Hematopoietic multipotent progenitor cell treated with erythropoietin and hydrocortisone succinate and interleukin-3 and kit ligand, for 15 days (in vitro differentiated cells): ENCODE measurements around the gene SND1.

Experiments used
- DNase-seq: peaks from one replicate; pipeline ENCODE4 v3.0.0-alpha.2; 2015; ENCODE audit warnings: low spot score

The SND1 gene

DNA sequence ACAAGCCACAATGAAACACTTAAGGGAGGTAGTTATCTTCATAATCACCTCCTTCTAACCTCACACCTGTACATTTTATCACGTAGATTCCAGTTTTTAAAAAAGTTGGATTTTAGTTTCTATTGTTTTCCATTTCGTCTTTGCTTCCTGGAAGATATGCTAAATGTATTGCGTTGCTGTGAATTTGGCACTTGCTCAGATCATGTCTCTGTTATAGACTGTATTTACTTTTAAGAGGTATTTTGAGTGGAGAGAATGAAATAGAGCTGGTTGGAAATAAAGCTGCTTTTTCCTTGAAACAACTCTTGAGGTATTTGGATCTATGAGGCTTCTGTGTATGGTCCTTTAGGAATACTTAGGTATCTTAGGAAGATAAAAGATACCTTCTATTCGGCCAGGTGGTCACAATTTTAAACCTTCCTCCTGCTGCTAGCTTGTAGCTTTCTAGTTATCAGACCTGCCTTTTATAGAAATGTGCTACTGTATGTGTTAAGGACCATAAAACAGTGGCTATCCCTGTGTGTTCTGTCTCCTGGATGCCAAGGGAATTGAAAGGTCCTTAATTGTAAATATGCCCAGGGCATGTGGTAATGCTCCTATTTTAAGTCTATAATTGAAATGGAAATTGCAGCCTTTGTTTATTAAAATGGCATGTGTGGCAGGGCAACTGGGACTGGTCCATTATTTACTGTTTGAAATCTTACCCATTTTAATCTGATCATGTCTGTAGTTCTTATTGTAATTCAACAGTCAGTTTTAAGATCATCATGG, 147.7 kb downstream of the SND1 start:
- no peak for DNase-seq

DNA sequence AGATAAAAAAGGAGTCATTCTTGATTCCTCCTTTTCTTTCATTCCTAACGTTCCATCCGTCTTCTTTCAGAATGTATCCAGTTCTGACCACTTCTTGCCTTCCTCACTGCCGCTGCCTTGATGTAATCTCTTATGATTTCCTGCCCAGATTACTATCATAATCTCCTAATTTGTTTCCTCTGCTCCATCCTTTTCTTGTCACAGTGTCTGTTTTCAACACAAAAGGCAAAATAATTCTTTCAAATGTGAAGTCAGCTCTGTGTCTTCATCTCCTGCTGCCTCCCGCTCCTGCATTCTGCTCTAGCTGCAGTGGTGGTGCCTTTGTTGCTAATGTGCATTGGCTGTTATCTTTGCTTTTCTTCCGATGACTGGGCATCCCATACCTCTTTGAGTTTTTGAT, 150.9 kb downstream of the SND1 start:
- no peak for DNase-seq

- DNase-seq, result peak; percentile 21
These were observed 151.6 kb downstream of the SND1 start for GRCh38 chr7:127803626-127804025.

DNA sequence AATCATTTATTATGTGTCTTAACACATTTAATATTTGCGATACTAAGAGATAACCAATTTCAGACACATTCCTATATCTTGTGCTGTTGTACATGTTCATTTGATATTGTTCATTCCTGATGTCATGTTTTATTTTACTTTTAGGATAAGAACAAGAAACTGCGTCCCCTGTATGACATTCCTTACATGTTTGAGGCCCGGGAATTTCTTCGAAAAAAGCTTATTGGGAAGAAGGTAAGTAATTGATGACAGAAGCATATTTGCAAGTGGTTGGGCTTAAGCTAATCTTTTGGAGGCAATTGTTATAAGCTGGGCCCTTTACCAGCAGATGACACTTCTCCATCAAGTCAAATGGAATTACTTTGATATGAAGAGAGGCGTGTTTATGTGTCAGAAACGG, 155.3 kb downstream of the SND1 start:
- DNase-seq, result no peak

DNA sequence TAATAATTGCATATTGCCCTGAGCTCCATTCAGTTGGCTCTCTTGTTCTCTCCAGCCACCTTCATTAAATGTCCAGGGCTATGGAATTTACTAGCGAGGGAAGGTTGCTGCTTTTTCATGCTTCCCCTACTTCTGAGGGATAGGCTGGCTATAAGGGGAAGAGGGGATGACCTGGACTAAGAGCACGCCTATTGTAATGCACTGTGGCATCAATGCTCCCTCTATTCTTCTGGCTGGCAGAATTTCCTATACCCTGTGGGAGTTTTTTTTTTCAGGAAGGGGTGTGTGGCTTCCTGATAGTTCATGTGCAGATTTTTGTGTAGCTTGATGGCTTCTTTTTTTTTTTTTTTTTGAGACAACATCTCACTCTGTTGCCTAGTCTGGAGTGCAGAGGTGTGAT, 155.8 kb downstream of the SND1 start:
- DNase-seq, result no peak

GRCh38 chr7:127809261-127809702, 157.3 kb downstream of the SND1 start:
- peak; percentile 81 for DNase-seq

DNA sequence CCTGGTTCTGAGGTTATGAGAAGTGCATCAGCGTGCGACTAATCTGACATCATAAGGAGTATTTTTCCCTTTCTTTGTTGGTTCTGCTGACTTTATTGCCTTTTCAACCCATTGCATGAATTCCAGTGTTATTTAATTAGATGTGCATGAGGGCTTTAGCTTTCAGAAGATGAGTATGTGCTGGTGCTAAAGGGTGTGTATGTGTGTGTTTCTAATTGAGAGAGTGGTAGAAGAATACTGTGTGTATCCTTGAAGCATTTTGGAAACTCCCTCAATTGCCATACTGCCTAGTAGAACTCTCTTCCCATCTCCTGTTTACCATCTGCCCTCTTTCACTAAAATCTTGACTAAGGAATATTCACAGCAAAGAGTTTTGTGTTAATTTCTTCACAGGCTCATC, 158.1 kb downstream of the SND1 start:
- no peak for DNase-seq

DNA sequence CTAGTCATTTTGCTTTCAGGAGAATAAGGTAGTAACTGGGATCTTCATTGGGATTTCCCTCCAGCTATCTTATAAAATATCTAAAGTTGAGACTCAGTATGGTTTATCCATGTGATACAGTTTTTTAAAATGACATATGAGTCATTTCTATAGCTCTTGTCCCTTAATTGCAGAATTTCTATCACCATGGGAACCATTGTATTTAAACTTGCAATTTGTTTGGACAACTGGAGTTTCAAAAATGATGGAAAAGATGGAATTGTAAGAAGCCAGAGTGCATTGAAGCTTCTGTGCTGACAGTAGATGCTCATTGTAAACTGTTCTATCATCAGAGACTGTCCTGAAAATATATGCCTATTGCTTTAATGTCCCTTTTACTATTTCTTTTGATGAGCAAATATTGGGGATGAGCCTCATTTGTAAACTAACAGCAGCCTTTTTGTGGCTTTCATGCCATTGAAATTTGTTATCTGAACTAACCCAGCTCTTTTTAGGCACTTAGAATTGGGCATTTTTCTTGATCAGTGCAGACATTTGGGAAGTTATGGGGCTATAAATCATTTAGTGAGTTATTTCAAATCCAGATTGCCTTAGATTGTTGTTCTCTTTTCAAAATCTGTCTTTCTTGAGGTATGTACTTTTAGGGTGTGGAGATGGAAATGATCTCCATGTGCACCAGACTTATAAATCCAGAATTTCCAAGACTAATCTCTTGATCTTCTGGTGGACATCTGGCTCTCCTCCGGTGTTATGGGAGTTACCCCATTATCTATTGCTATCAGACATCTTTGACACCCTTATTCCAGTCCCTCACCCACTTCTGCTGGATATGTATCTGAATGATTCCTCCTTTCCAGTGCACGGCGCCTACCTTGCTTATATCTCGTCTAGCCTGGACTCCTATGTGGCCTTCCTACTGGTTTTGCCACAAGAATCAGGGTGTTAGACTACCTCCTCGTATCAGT, 159.0 kb downstream of the SND1 start:
- no peak for DNase-seq

GRCh38 chr7:127812540-127812939, 160.5 kb downstream of the SND1 start:
- DNase-seq, result no peak

- no peak for DNase-seq
These were observed 162.1 kb downstream of the SND1 start for GRCh38 chr7:127813991-127814541.

DNA sequence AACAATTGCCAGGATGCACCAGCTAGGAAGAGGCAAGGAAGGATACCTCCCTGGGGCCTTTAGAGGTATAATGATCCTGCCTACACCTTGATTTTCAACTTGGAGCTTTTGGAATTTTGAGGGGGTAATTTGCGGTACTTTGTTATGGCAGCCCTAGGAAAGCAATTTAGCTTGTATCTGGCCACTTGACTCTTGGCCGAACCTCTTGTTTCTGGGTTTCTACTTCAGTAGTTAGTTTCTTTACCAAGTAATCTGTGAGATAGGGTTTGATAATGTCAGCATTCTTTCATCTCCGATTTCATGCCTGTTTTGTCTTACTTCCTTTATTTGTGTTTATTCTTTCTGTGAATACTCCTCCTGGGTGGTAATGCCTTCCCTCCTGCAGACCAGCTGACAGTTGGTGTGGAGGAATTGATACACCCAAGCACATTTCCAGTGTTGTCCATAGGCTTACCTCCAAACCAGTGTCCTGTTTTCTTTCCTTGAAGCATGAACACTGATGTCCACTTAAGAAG, 163.7 kb downstream of the SND1 start:
- DNase-seq, result no peak

GRCh38 chr7:127816354-127817190, 164.6 kb downstream of the SND1 start:
- no peak for DNase-seq

DNA sequence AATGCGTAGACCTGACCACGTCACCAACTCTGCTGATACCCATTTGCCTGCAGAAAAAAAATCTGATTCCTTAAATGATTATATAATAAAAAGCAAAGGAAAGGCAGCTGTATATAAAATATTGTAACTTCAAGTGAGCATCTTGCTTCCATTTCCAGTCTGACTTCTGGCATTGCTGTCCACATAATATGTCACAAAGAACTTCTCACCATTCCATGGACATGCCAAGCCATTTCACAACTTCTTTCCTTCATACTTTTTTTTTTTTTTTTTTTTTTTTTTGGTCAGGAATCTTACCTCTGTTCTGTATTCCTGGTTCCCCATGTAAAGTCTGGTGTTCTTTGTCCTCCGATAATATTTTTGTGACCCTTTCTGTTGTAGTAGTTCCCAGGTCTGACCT, 165.5 kb downstream of the SND1 start:
- no peak for DNase-seq

- no peak for DNase-seq
These were observed 166.3 kb downstream of the SND1 start for GRCh38 chr7:127818306-127818705.

DNA sequence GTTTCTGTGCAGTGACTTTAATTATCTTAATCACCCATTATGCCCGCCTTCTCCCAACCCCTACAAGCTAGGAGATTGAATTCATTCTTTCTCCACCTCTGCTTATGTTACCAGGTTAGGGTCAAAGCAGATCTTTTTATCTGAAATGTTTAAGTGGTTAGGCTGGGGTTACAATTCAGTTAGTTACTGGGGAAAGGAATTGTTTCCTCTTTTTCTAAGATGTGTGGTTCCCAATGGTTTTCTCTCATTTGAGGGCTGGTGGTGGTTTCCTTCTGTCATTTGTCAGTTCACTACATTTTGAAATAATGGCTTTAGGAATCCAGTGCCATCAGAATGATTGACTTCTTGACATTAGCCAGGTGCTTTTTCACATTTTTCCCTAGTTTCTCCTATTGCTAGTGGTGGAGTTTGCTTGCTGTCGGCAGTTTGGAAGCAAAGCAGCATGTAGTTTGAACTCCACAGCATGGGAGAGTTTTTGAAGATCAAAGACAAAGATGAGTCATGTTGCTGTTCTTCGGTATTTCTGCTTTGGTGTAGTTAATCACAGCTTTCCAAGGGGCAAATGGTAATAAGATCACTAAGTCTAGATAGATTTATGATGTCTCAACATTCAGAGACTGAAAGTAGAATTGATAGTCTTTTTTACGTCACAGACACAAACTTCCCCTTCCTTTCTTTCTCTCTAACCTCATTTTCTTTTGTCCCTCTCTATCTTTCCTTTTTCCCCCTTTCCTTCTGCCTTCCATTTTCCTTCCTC, 168.2 kb downstream of the SND1 start:
- no peak for DNase-seq

- DNase-seq, result no peak
These were observed 168.7 kb downstream of the SND1 start for GRCh38 chr7:127820732-127821085.

DNA sequence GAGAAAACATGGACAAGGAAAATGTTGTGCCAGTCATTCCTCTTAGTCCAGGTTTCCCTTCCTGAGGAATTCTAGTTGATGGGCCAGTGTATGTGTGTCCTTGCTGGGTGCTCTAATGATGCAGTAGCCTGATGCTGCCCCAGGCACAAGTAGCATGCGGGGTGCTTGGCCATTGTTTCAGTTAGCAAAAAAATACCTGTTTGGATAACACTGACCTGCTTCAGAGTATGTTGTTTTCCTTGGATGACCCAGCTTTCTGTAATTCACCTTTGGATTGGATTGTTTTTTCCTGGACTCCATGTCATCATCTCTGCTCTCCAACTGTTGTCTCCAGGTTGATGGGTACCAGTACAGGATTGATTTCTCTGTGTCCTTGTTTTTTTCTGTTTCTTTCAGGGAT, 169.2 kb downstream of the SND1 start:
- no peak for DNase-seq

DNA sequence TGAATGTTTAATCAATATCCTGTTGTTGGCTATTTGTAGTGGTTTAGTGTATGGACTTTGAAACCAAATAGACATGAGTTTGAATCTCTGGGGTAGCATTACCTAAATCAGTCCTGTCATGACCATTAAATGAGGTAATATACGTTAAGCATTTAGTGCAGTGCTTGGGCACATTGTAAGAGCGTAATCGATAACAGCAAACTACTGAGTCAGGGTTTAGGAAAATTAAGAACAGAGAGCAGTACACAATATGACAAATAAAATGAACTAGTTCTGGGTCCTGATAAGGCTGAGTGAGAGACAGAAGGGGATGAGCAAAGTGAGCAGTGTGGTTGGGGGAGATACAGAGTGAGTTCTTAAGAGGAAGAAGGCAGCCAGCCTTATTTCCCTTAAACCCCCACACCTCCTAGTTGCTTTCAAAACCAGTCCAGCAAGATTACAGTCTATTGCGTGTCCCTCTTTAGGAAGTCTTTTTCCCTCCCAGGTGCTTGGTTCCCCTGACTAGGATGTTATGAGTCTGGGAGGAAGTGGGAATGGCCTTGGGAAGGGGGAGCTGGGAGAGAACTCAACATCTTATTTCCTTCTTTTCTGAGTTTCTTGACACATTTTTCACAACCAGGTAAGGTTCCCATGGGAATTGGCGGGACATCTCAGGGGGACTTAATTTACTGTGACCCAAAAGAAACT, 171.0 kb downstream of the SND1 start:
- DNase-seq, result no peak

- DNase-seq, result no peak
These were observed 172.7 kb downstream of the SND1 start for GRCh38 chr7:127824682-127825081.

- no peak for DNase-seq
These were observed 177.0 kb downstream of the SND1 start for GRCh38 chr7:127828843-127829500.
